T-helper 2 cell treated with Interferon-gamma antibody and Interleukin-4, amounts not matched to agents 5 μg/mL and 100 μg/mL, for 36 hours (primary cell): ENCODE data around the gene POGZ.
"Not testable (repeated sequence)": the region's sequence is repeated elsewhere in the genome, so short reads cannot be mapped to it uniquely, and the experiment has no call there.

Experiments
- DNase-seq: peaks from one replicate; pipeline ENCODE4 v3.0.0; 2021; ENCODE audit warnings: low spot score
- H3K27ac Mint-ChIP-seq: one replicate; pipeline ENCODE4 v1.8.0; 2021; ENCODE audit warnings: mild to moderate bottlenecking, mixed read lengths
- H3K27me3 Mint-ChIP-seq: one replicate; pipeline ENCODE4 v1.8.0; 2021; ENCODE audit warnings: low read depth, mixed read lengths
- H3K36me3 Mint-ChIP-seq: one replicate; pipeline ENCODE4 v1.8.0; 2021; ENCODE audit warnings: low read depth, mixed read lengths
- H3K4me1 Mint-ChIP-seq: one replicate; pipeline ENCODE4 v1.8.0; 2021; ENCODE audit warnings: low read depth, mixed read lengths
- H3K4me3 Mint-ChIP-seq: one replicate; pipeline ENCODE4 v1.8.0; 2022; ENCODE audit warnings: mild to moderate bottlenecking, moderate library complexity, mixed read lengths
- H3K9me3 Mint-ChIP-seq: one replicate; pipeline ENCODE4 v1.8.0; 2021; ENCODE audit warnings: mixed read lengths

Gene POGZ

DNA sequence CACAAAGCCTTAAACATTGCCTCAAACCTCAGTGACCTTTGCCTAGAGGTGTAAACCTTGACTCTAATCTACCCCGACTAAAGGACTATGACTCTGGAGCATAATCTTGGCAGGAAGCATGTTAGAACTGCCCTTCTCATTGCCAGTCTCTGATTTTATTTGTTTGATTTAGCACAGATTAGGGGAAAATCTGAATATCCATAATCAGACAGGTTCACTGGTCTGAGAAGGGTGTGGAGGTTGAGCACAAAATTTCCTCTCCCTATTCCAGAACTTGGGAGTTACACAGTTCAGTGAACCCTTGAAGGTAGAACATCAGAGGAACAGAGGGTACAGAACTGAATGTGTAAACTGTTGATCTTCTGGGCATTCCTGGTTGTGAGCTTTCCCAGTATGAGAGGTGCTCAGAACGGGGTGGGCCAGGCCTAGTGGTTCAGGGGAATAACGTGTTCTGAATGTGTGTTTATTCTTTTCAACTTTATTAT is 68.2 kb downstream of the POGZ start:
- DNase-seq: no peak
- peaks cover 23% of the 10 kb centered on the region for H3K27me3 Mint-ChIP-seq
- H3K36me3 Mint-ChIP-seq: no peaks in the 10 kb centered on the region
- peaks cover 5% of the 10 kb centered on the region for H3K4me1 Mint-ChIP-seq
- no peaks in the 10 kb centered on the region for H3K9me3 Mint-ChIP-seq
- H3K4me3 Mint-ChIP-seq: no peak overlapping the region
- no peak overlapping the region for H3K27ac Mint-ChIP-seq

DNA sequence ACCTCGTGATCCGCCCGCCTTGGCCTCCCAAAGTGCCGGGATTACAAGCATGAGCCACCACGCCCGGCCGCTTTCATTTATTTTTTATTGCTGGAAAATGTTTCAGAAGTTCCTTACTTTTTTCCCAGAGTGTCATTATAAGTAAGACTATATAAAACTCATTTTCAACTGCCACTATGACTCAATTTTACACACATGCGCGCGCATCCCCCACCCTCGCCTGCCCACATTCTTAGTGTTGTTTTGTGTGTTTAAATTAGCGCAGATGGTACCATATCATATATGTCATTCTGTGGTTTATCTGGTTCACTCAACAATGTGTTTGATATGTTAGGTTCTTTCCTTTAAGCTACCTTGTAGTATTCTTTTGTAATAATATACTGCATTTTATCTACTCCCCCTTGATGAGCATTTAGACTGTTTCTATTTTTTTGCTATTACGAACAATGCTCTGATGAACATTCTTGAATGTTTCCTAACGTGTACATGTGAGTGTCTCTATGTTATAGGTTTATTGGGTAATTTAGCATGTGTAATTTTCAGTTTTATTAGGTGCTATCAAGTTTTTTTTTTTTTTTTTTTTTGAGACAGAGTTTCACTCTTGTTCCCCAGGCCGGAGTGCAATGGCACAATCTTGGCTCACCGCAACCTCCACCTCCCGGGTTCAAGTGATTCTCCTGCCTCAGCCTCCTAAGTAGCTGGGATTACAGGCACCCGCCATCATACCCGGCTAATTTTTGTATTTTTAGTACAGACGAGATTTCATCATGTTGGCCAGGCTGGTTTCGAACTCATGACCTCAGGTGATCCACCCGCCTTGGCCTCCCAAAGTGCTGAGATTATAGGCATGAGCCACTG is 68.8 kb downstream of the POGZ start:
- not testable (repeated sequence) for H3K36me3 Mint-ChIP-seq, H3K4me1 Mint-ChIP-seq, DNase-seq, H3K9me3 Mint-ChIP-seq, H3K27ac Mint-ChIP-seq, H3K4me3 Mint-ChIP-seq
- peaks cover 23% of the 10 kb centered on the region for H3K27me3 Mint-ChIP-seq

- no peak for DNase-seq
- Mint-ChIP-seq H3K4me3 (no peak overlapping the region), H3K4me1 (peaks cover 5% of the 10 kb centered on the region), H3K27me3 (no peaks in the 10 kb centered on the region), H3K36me3 (no peaks in the 10 kb centered on the region), H3K9me3 (no peaks in the 10 kb centered on the region), H3K27ac (no peak overlapping the region)
Observed at GRCh38 chr1:151386002-151386401, 73.3 kb downstream of the POGZ start.

- no peaks in the 10 kb centered on the region for H3K36me3 Mint-ChIP-seq
- no peak overlapping the region for H3K27ac Mint-ChIP-seq
- no peaks in the 10 kb centered on the region for H3K27me3 Mint-ChIP-seq
- peaks cover 5% of the 10 kb centered on the region for H3K4me1 Mint-ChIP-seq
- H3K9me3 Mint-ChIP-seq: no peaks in the 10 kb centered on the region
- no peak for DNase-seq
- H3K4me3 Mint-ChIP-seq: no peak overlapping the region
Observed at GRCh38 chr1:151384584-151384983, 74.7 kb downstream of the POGZ start.

DNA sequence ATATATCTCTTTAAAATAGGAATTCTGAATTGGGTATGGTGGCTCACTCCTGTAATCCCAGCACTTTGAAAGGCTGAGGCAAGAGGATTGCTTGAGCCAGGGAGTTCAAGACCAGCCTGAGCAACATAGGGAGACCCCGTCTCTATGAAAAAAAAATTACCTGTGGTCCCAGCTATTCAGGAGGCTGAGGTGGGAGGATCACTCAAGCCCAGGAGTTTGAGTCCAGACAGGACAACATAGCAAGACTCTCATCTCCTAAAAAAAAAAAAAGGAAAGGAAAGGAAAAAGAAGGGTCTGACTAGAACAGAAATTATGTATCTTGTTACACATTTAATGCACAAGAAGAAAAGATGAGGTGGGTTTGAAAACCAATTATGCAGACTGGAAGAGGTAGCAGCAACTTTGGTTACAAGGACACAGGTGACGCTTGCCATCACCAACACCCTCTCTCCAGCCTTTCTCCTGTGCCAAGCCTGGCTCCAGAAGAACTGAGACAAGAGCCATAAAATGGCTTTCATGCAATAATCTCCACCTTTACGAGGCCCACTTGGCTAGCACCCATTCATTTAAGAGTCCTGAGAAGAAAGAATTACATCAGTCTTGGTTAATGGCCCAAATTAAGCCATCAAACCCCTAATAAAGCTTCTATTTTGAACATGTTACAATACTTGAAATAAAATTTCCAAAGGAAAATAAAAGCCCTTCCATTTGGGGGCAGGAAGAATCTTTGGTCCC is 82.0 kb downstream of the POGZ start:
- no peaks in the 10 kb centered on the region for H3K9me3 Mint-ChIP-seq
- H3K36me3 Mint-ChIP-seq: no peaks in the 10 kb centered on the region
- no peak overlapping the region for H3K27ac Mint-ChIP-seq
- peaks cover 2% of the 10 kb centered on the region for H3K4me1 Mint-ChIP-seq
- DNase-seq: no peak
- H3K4me3 Mint-ChIP-seq: no peak overlapping the region
- H3K27me3 Mint-ChIP-seq: peaks cover 4% of the 10 kb centered on the region

DNA sequence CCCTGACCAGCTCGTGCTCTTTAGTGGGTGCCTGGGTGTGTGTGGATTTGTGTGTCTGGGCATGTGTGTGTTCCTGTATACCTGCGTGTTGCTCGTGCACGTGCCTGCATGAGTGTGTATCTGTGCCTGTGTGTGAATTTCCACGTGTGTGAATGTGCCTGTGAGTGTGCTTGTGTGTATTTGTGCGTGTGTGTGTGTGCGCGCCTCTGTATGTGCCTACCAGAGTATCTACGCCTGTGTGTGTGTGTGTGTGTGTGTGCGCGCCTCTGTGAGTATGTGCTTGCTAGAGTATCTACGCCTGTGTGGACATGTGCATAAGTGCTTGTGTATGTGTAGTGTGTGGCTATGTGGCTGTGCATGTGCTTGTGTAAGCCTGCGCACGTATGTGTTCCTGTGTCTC is 86.1 kb downstream of the POGZ start:
- no peak overlapping the region for H3K4me3 Mint-ChIP-seq
- DNase-seq: no peak
- peaks cover 3% of the 10 kb centered on the region for H3K27me3 Mint-ChIP-seq
- no peak overlapping the region for H3K27ac Mint-ChIP-seq
- H3K4me1 Mint-ChIP-seq: peaks cover 2% of the 10 kb centered on the region
- H3K9me3 Mint-ChIP-seq: no peaks in the 10 kb centered on the region
- H3K36me3 Mint-ChIP-seq: no peaks in the 10 kb centered on the region

DNA sequence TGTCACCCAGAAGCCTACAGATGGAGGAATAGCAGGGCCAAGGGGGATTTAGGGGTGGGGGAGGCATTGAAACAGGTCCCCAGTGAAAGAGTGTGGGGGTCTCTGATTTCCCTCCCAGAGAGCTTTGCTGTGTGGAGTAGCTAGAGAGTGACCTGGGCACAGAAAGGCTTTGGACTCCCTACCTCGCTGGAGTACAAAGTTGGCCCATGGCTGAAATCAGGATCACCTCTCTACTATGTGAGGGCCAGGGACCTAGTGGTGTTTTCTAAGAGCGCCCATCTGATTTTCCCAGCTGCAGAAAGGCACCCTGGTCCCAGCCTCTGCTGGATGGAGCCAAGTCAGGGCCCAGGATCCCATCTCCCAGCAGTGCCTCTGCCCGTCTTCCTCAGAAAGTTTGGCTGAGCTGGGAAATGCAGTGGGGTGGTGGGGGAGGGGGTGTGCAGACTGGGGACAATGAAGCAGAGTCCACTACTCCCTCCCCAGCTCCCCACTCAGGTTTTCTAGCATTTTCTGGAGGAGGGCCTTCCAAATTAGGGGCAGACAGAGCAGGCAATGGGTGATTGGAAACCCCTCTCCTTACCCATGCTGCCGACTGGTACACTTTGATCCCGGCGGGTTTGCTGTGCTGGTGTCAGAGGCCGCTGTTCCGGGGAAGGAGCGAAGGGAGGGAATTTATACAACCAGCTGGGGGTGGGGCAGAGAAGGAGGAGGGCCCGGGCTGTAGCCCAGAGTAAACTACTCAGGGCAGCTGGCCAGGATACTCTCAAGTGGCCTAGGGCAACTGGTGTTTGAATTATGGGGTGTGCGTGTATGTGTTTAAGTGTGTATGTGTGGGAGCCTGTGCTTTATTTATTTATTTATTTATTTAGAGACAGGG is 87.0 kb downstream of the POGZ start, which contains the start of gene SELENBP1:
Gene SELENBP1, minus strand, starts transcription at position 648 of the 877 bp plus-strand sequence. Its CDS starts 64 bp downstream, at position 584.
- H3K27ac Mint-ChIP-seq: no peak within 1 kb of the TSS

DNA sequence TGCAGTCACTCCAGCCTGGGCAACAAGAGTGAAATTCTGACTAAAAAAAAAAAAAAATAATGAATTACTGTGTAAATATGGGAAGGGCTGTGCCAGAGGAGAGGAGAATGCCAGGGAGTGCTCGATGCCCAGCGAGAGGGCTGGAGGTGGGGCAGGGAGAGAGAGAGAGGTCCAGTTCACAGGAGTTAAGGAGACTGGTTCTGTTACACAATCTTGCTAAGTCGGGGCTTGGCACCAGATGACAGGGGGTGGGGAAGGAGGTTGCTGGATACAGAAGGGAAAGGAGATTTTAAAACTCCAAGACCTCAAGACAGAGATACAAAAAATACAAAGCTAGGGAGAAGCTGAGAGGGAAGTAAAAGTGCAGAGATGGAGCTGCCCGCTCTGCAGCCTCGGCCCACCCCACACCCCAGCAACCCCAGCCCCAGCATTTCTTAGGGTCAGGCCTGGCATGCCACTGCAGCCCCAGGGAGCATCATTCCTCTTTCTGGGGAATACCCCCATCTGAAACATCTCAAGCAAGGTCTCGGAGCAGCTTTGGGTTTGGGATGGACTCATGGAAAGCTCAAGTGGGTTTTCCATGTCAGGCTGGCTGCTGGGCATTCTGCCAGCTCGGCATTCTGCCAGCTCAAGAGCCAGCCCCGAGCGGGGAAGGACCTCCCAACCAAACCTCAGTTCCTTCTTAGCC is 87.8 kb downstream of the POGZ start:
- Mint-ChIP-seq H3K9me3 (no peaks in the 10 kb centered on the region), H3K4me1 (peaks cover 2% of the 10 kb centered on the region), H3K27ac (no peak overlapping the region), H3K36me3 (no peaks in the 10 kb centered on the region), H3K27me3 (peaks cover 3% of the 10 kb centered on the region), H3K4me3 (no peak overlapping the region)
- no peak for DNase-seq

More for the DNA sequence above, 87.0 kb downstream of the POGZ start, which contains the start of gene SELENBP1:
- no peak for DNase-seq
- Mint-ChIP-seq H3K36me3 (no peaks in the 10 kb centered on the region), H3K9me3 (no peaks in the 10 kb centered on the region), H3K4me3 (no peak within 1 kb of the TSS), H3K27me3 (peaks cover 3% of the 10 kb centered on the region), H3K4me1 (peaks cover 2% of the 10 kb centered on the region)

DNA sequence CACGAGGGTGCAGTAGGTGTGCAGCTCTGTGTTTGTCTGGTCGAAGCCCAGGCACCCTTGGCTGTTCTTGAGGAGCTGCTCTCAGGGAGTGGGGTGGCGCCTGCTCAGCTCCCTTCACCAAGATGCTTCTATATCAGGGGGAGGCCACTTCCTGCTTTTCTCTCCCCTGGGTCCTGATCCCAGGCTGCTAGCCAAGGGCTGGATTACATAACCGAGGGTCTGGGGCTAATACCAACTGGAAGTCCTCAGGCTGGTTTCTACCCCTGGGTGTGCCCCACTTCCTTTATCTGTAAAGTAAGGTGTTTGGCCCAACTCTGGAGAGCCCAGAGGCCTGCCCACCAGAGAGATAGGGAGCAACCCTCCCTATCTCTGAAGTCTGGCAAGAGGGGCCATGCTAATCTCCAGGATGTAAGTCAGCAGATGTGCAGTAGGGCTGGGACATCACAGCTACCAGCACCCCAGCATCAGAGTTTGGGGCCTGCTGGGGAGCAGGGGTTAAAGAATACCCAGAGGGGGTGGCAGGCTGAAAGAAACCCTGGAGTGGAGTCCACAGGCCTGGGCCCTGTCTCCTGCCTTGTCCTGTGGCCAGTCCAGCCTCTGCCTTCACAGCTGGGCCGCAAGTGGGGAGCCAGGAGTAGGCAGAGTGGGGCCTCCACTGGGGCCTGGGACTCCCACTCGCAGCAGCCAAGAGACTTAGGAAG is 88.9 kb downstream of the POGZ start:
- Mint-ChIP-seq H3K27me3 (peaks cover 3% of the 10 kb centered on the region), H3K36me3 (no peaks in the 10 kb centered on the region), H3K9me3 (no peaks in the 10 kb centered on the region), H3K4me1 (peaks cover 2% of the 10 kb centered on the region), H3K27ac (no peak overlapping the region), H3K4me3 (no peak overlapping the region)
- DNase-seq: no peak

DNA sequence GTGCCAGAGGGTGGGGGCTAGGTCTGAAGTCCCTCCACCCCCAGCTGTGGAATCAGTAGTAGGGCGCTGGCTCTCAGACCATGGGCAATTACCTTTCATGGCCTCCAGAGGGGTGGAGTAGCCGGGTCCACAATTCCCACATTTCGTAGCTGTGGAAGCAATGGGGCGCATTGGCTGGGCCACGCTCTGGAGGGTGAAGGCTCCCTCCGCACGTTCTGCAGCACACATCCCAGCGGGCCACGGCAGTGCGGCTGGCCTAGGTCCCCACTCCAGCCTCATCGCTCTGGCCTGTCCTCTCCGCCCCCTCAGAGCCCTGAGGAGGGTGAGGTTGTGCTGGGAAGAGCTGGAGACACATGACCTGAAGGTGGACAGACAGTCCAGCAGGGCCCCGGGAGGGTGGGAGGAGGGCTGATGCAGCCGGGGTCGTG is 89.7 kb downstream of the POGZ start:
- Mint-ChIP-seq H3K27me3 (no peaks in the 10 kb centered on the region), H3K27ac (no peak overlapping the region), H3K4me1 (peaks cover 2% of the 10 kb centered on the region), H3K9me3 (no peaks in the 10 kb centered on the region), H3K4me3 (no peak overlapping the region), H3K36me3 (no peaks in the 10 kb centered on the region)
- DNase-seq: no peak

GRCh38 chr1:151369302-151369610 is 90.0 kb downstream of the POGZ start:
- H3K36me3 Mint-ChIP-seq: no peaks in the 10 kb centered on the region
- H3K4me1 Mint-ChIP-seq: peaks cover 2% of the 10 kb centered on the region
- no peaks in the 10 kb centered on the region for H3K9me3 Mint-ChIP-seq
- DNase-seq: no peak
- no peak overlapping the region for H3K4me3 Mint-ChIP-seq
- no peak overlapping the region for H3K27ac Mint-ChIP-seq
- no peaks in the 10 kb centered on the region for H3K27me3 Mint-ChIP-seq

GRCh38 chr1:151368393-151369301 is 90.6 kb downstream of the POGZ start:
- Mint-ChIP-seq H3K36me3 (no peaks in the 10 kb centered on the region), H3K27me3 (no peaks in the 10 kb centered on the region), H3K4me1 (no peaks in the 10 kb centered on the region), H3K4me3 (no peak overlapping the region), H3K27ac (no peak overlapping the region), H3K9me3 (no peaks in the 10 kb centered on the region)
- DNase-seq: no peak
